Suprapubic skin (tissue), 4 donors: ENCODE data around the gene INSR.

Experiments
- CTCF ChIP-seq, 2 donors: fragments of 200-600 bp in 1 of 2; fragments of 450-650 bp in 1 of 2; sonication (generic) in 1 of 2; IDR thresholded peaks; one replicate each; pipeline ENCODE4 v1.5.1; 2016 to 2019; ENCODE audit warnings: antibody characterized with exemption in 2 of 2, mild to moderate bottlenecking in 1 of 2, moderate library complexity in 1 of 2
- EP300 ChIP-seq: sonication (generic); formaldehyde crosslinking; IDR thresholded peaks from one replicate; pipeline ENCODE4 v1.6.1; 2017; ENCODE audit warnings: antibody characterized with exemption
- POLR2A ChIP-seq, 2 donors: fragments of 450-650 bp; IDR thresholded peaks; one replicate each; pipeline ENCODE4 v1.6.1; 2017; ENCODE audit warnings: antibody characterized with exemption in 2 of 2, mild to moderate bottlenecking in 2 of 2, moderate library complexity in 2 of 2
- POLR2AphosphoS5 ChIP-seq, 3 donors: sonication (generic); formaldehyde crosslinking; IDR thresholded peaks; one replicate each; pipeline ENCODE4 v1.6.1; 2017; ENCODE audit warnings: antibody characterized with exemption in 3 of 3

GRCh38 chr19:7288977-7289376 is 5.2 kb downstream of the INSR start:
- TF ChIP-seq POLR2A (IDR thresholded peaks at IDR 0.05): no peak
- no peak for TF ChIP-seq CTCF (IDR thresholded peaks at IDR 0.05)
- TF ChIP-seq EP300: no peak
- no peak for TF ChIP-seq POLR2AphosphoS5 (IDR thresholded peaks at IDR 0.05)
